NCI-H1417 treated with DMSO at 0.1 percent for 48 hours (cell line): ENCODE data around the gene GOLPH3L.
A peak's percentile ranks its signal among the peaks of the same experiment; 100 is the strongest.
"Not testable (repeated sequence)": the region's sequence is repeated elsewhere in the genome, so short reads cannot be mapped to it uniquely, and the experiment has no call there.

ENCODE experiments used
- DNase-seq: peaks from one replicate; lab custom pipeline; 2025; lab: John Stamatoyannopoulos, UW

Gene GOLPH3L

GRCh38 chr1:150696995-150697927, at the start of gene GOLPH3L:
Gene GOLPH3L, minus strand, starts transcription at chr1:150697154. Its CDS starts 2,316 bp downstream, at chr1:150694838.
- DNase-seq: peak; percentile 97

DNA sequence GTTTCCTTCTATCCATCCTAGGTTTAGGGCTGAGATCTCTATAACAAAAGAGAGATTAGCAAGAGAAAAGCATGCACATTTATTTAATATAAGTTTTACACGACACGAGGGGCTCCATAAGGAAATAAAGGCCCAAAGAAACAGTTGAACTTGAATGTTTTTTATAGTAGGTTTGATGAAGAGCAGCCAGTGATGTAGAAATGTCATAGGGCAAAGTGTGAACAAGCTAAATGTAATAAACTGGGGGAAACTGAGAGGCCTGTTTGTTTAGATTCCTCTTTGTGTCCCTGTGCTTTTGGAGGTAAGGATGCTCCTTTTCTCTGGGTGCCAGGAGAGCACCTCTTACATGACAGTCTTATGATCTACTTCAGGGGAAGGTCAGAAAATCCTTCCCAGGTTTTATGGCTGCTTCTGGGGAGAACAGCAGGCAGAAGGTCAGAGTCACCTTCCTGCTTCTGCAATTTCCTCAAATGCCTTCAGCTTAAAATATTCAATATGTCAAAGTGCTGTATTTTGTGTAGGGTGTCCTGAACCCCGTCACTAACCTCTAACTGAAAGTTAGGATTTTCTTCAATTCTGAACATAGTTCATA, 33.3 kb upstream of the GOLPH3L start:
- DNase-seq: no peak

DNA sequence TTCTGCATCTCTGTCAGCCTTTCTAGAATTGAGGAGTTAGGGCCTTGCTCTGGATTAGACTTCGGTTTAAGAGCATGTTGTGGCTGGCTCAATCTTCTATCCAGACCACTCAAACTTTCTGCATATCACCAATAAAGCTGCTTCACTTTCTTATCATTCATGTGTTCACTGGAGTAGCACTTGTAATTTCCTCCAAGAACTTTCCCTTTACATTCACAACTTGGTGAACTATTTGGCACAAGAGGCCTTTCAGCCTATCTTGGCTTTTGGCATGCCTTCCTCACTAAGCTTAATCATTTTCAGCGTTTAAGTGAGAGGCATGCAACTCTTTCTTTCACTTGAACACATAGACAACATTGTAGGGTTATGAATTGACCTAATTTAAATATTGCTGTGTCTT, 27.4 kb upstream of the GOLPH3L start:
- DNase-seq: no peak

GRCh38 chr1:150720703-150721102, 23.7 kb upstream of the GOLPH3L start, which contains the start of gene HORMAD1:
Gene HORMAD1, minus strand, starts transcription at chr1:150720895. Its CDS starts 1,390 bp downstream, at chr1:150719505.
- DNase-seq: no peak

- DNase-seq: no peak
Measured at GRCh38 chr1:150720098-150720497, 23.1 kb upstream of the GOLPH3L start.

DNA sequence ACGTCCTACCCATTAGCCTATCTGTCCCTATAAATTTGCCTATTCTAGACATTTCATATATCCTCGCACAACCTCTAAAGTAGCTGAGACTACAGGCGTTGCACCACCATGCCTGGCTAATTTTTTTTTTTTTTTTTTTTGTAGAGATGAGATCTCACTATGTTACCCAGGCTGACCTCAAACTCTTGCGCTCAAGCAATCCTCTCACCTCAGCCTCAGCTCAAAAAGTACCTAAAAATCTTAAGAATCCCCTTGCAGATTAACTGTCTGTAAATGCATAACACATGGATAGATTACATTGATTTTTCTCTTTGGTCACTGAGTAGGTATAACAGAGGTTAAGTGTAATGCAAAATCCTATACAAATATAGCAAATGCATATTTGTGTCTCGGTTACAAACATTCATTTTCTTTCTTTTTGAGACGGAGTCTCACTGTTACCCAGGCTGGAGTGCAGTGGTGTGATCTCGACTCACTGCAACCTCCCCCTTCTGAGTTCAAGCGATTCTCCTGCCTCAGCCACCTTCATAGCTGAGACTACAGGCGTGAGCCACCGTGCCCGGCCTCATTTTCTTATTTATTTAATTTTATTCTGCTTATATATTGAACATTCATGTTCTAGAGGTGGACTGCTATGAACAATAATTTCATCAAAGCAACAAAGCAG, 21.4 kb upstream of the GOLPH3L start:
- no peak for DNase-seq

DNA sequence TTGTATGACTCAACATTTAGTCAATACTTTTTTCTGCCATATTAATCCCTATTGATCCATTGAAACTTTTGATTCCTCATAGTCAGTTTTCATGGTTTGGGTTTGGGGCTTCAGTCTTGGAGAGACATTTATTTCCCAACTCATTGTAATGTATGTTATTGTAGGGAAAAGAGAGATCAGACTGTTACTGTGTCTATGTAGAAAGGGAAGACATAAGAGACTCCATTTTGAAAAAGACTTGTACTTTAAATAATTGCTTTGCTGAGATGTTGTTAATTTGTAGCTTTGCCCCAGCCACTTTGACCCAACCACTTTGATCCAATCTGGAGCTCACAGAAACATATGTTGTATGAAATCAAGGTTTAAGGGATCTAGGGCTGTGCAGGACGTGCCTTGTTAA, 12.1 kb upstream of the GOLPH3L start:
- DNase-seq: not testable (repeated sequence)

GRCh38 chr1:150708595-150708994, 11.6 kb upstream of the GOLPH3L start:
- no peak for DNase-seq

- DNase-seq: no peak
Measured at GRCh38 chr1:150706091-150706490, 9.1 kb upstream of the GOLPH3L start.

GRCh38 chr1:150703427-150703826, 6.5 kb upstream of the GOLPH3L start:
- DNase-seq: no peak

- no peak for DNase-seq
Measured at GRCh38 chr1:150696590-150696989, 364 bp downstream of the GOLPH3L start.

DNA sequence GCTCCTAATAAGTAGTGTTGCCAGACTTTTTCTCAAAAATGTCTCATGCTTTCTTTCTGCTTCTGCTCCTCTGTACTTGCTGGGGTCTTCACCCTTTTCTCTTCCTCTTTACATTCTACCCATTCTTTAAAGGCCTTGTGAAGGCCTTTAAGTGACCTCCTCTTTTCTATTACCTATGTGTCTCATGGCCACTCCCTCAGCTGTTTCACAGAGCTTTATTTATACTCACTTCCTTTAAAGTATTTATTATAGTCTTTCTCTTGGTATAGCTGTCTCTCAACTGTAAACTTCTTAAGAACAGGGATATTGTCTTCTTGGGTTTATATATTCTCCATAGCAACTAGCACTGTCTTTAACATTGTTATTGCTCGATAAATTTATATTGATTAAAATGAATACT, 792 bp downstream of the GOLPH3L start:
- DNase-seq: no peak

- DNase-seq: no peak
Measured at GRCh38 chr1:150695561-150695960, 1.4 kb downstream of the GOLPH3L start.

DNA sequence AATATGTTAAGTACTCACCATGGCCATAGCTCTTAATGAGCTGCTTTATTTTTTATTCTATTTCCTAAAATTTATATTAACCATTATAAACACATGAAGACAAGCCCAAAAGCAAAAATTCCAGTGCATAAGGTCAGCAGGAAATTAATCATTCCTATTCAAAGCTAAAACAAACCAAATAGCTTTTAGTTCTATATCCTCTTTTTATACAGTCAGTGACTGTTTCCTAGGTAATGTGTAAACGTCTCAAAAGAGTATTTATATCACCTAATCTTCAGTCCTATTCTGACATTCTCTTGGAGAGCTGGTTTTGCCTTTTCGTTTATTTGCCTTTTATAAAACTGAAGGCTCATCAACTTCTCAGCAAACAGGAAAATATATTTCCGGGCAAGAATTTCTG, 4.2 kb downstream of the GOLPH3L start:
- no peak for DNase-seq

GRCh38 chr1:150688763-150689162, 8.2 kb downstream of the GOLPH3L start:
- DNase-seq: no peak

- DNase-seq: no peak
Measured at GRCh38 chr1:150686275-150686674, 10.7 kb downstream of the GOLPH3L start.

- DNase-seq: no peak
Measured at GRCh38 chr1:150683914-150684313, 13.0 kb downstream of the GOLPH3L start.

DNA sequence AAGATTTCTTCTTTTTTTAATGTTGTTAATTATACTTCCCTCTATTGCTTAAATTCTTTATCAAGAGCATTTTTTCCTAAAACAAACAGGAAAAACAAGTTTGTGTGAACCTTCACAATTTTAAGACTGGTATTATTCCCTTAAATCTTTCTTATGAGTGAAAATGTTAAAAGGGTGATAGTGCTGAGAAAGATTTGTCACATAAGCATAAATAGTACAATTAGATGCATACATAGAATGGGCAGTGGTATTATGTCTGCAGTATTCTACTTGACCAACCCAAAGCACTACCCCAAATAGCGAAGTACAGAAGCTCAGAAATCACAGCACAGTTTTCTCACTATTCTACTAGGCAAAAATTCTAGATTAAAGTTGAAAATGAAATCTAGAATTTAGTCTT, 18.0 kb downstream of the GOLPH3L start:
- DNase-seq: no peak

GRCh38 chr1:150674881-150675280, 22.1 kb downstream of the GOLPH3L start:
- no peak for DNase-seq

- no peak for DNase-seq
Measured at GRCh38 chr1:150663321-150663720, 33.6 kb downstream of the GOLPH3L start.

GRCh38 chr1:150662811-150663210, 34.1 kb downstream of the GOLPH3L start:
- no peak for DNase-seq

- no peak for DNase-seq
Measured at GRCh38 chr1:150661156-150661555, 35.8 kb downstream of the GOLPH3L start.

DNA sequence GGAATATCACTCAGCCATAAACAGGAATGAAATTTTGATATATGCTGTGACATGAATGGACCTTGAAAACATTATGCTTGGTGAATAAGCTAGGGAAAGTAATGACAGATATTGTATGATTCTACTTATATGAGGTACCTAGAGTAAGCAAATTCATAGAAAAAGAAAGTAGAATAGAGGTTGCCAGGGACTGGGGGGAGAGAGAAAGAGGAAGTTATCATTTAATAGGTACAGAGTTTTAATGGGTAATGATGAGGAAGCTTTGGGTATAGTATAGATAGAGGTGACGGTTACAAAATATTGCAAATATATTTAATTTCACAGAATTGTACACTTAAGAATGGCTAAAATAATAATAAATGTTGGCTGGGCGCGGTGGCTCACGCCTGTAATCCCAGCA, 36.4 kb downstream of the GOLPH3L start:
- DNase-seq: no peak
